Measurements from ENCODE around the gene C9orf50.

Gene C9orf50

DNA sequence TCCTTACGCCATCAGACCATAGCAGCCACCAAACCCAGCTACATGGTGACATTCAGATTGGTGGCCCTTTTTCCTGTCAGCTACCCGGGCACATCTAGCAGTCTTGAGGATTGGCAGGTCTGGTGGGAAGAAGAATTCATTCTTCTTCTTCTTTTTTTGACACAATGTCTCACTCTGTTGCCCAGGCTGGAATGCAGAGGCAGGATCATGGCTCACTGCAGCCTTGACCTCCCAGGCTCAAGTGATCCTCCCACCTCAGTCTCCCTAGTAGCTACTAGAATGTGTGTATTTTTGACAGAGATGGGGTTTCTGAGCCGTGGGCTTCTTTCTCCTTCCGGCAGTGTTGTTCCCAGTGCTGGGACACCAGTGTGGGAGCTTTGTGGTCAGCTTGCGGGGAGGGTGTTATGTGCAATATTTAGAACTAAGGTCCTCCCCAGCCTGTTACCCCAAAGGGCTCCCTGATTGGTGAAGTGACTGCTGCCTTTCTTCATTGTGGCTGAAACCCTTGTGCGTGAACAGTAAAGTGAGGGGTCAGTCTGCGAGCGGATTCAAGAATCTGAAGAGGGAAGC lies 8.4 kb upstream of the C9orf50 start:
- FAIRE-seq: no peak

DNA sequence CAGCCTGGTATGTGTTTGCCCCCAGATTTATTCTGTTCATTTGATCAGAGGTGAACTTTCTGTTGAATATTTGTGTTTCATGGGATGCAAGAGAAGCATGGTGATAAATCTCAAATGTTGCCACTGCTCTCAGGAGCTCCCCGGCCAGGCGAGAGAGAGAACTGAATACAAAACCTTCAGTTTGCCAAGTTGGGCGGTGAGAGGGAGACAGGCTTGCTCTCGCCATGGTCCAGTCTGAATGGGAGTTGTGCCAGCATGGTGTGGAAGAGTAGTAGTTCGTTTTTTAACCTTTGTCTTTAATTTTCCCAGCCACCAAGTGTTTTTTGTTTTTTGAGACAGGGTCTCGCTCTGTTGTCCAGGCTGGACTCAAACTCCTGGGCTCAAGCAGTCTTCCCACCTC lies 7.8 kb upstream of the C9orf50 start:
- FAIRE-seq: no peak

DNA sequence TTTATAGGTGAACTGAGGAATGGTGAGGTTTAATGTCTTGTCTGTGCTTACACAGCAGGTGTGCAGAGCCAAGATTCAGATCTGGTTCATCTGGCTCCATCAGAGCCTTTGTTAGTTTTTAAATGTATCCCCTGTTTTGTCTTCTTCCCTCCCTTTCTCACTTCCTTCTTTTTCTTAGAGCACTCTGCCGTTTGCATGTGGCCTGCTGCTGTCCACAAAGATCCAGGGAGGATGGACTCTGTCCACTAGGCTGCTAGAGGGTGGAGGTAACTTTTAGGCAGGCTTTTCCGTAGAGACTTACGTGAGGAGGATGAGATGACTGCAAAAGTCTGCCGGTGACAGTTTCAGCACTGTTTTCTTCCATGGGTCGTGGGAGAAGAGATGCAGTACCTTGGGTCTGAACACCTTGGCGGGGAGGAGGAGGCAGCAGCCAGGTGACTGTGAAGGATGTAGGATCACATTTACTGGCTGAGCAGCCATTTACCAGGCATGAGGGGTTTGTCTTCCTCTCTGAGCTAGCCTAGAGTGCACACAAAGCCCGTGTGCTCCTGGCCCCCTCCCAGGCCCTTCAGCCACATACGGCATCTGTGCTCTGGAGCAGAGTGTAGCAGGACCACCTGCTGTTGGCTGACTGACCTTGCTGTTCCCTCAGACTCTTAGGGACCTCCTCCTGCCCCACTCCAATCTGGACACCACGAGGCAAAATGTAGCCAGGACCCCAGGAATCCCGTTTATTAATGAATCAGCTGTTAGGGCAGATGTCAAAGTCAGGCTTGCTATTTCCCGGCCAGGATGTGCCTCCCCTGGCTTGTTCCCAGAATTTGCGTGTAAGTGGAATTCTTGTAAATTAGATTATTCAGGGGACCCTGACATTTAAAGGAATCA lies 6.9 kb upstream of the C9orf50 start:
- FAIRE-seq: no peak

DNA sequence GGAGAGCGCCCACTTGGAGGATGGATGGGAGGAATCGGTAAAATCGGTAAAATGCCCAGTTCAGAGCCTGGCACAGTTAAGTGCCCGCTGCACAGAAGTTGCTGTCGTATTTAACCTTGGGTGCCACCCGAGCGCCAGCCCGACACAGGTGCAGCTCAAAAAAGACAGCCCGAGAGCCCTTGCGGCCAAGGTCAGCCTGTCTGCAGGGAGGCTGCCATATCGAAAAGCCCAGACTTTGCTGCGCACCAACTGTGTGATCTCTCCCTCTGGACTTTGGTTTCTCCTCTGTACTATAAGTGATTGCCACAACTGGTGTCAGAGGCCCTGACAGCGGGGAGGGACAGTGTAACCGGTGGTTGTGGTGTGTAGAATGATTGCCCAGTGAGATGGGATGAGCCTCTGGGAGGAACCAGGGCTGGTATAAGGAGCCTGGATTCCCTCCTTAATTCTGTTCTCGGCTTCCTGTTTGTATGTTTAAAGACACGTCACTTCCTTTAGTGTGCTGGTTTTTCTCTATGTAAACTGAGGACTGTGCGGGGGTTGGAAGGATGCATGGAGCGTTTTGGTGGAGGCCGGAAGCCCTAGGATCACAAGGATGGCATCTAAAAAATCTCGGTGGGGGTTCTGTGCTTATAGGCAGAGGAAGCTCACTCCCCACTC lies 5.9 kb upstream of the C9orf50 start:
- no peak for FAIRE-seq

- FAIRE-seq: no peak
Observed at GRCh38 chr9:129626079-129626624, 5.3 kb upstream of the C9orf50 start, which contains the start of gene NTMT1. NTMT1 (plus strand) TSS chr9:129626163; CDS start chr9:129632704, 6,541 bp downstream.

DNA sequence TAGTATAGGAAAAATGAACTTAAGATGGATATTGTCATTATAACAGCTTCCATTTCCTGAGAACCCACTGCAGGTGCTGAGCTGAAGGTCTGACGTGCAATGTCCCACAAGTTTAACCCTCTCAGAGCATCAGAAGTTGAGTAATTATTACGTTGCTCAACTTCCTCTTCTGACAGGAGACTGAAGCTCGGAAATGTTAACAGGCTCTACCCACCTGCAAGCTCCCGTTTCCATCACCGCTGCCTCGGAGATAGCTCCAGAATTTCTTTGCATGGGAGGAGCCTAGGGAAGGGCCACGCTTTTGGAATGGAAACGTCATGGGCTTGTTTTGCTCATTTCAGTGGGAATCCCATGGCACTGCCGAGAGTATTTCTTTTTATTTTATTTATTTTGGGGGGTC lies 4.0 kb upstream of the C9orf50 start:
- no peak for FAIRE-seq

DNA sequence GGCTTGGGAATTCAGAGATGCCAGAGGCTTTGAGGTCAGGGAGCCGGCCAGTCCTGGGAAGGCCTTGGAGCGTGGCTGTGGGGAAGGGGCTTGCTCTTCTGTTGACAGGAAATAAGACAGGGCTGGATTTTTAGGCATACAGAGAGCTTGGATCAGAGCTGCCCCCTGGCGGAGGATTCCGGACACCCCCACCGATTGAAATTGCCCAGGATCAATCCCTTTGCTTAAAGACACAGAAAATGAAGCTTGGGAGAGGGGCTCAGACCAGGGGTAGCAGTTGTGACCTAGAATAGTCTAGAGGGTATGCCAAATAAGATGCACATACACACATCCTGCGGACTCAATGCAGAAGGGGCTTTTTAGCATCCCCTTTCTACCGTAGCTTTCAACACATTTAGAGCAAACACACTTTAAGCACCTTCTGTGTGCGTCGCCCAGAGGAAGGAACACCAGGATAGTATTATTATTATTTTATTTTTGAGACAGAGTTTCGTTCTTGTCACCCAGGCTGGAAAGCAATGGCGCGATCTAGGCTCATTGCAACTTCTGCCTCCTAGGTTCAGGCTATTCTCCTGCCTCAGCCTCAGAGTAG lies 3.4 kb upstream of the C9orf50 start:
- no peak for FAIRE-seq

GRCh38 chr9:129623331-129623730 lies 2.4 kb upstream of the C9orf50 start:
- FAIRE-seq: no peak

- no peak for FAIRE-seq
Observed at GRCh38 chr9:129619787-129620668, 873 bp downstream of the C9orf50 start.

DNA sequence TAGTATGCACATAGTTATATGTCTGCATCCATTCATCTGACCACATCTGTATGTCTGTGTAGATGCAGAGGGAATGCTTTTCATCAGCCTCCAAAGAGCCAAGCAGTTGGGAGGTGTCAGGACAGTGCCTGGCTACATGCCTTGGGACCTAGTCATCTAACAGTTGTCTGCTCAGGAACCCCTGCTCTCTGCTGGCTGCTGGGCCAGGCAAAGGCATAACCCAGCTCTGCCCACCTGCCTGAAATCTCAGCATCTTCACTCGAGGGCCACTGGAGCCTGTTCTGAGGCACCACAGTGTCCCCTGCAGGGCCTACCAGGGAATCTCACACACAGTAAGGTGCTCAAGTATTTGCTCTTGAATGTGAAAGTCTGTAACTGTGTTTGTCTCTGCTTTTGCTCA lies 3.7 kb downstream of the C9orf50 start:
- FAIRE-seq: no peak

GRCh38 chr9:129615407-129616285 lies 5.3 kb downstream of the C9orf50 start:
- FAIRE-seq: no peak

DNA sequence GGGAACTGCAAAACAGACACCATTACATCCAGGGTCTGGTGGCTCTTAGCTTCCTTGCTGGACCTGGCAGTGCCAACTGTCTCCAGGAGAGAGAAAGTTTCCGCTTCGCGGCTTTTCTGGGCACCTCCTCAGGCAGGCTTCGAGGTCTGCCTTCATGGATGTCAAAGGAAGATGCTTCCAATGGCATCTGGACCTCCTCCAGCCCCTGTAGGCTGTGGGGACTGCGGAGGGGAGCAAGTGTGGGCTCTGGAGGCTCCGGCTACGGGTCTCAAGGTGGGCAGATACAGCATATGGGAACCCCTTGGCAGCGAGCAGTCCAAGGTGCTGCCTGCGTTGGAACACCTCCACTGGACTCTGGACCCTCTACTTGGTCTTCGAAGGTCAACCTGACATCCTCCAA lies 6.0 kb downstream of the C9orf50 start:
- FAIRE-seq: no peak

- FAIRE-seq: no peak
Observed at GRCh38 chr9:129613520-129614175, 7.3 kb downstream of the C9orf50 start.

GRCh38 chr9:129612815-129613519 lies 7.9 kb downstream of the C9orf50 start:
- FAIRE-seq: no peak

DNA sequence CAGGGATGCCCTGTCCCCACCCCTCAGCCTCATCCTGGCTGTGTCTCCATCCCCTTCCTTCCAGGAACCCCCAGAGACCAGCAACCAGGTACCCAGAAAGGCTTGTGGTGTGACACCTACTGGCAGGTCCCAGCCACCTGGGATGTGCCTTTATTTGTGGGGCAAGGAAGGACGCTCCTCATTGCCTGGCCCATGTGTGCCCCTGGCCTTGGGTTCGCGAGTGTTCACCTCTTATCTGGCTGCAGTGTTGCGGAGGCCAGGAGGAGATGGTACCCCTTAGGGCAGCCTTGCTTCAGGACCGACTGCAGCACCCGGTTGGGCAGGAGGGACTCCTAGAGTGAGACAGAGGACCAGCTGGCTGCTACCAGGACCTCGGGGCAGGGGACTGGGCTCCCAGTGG lies 8.8 kb downstream of the C9orf50 start:
- FAIRE-seq: no peak

GRCh38 chr9:129611307-129611800 lies 9.5 kb downstream of the C9orf50 start:
- no peak for FAIRE-seq

DNA sequence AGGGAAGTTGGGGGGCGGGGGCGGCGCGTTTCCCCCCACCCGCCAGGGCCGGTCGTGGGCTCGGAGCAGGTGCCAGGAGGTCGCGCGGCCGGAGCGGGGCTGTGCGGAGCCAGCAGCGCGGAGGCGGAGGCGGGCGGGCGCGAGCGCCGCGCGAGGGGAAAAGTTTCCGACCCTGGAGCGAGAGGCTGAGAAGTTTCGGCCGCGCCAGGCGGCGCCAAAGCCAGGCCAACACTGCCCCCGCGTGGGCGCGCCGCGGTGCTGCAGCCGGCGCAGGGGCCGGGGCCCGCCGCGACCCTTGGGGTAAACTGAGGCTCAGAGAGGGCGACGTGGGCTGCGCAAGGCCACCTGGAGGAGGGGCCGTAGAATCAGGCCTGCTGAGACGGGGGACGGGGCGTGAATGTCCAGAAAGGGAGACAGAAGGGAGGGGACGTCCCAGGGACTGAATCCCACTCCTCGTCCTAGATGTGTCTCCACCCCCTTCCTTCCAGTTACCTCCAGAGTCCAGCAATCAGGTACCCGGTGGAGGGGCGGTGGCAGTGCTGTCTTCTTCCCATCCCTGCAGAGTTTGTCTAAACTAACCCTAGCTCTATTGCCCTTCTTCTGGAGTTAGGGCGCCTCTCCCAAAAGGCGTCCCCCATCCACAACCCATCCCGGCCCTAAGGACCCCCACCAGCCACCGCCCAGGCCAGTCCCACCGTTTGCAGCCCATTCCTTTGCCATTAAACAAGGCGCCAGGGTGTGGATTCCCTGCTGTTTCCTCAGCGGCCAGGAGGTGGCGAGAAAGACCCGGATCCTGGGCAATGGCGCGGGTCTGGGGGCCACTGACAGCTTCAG lies 10.2 kb downstream of the C9orf50 start:
- FAIRE-seq: no peak

DNA sequence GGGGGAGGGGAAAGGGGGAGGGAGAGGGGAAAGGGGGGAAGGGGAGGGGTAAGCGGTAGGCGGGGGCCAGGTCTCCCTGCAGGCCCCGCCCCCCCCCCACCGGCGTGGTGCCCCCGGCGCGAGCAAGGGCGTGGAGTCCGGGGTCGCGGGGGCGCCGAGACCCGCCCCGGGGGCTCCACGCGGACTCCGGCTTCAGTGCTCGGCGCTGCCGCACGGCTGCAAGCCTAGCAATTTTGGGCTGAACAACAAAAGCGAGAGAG lies 10.8 kb downstream of the C9orf50 start:
- no peak for FAIRE-seq

Measured in endometrium (tissue), 2 donors.